B cell (primary cell): Measurements from ENCODE around the gene ELOVL6. TPM values are rescaled to one million over a fixed set of nuclear protein-coding genes. Genes with fewer than 3 reads are reported as not detected.

Source experiments
- ATAC-seq: fragments of 200-7000 bp; cut with Tn5 transposase; one replicate; pipeline ENCODE4 v1.10.0; 2021; ENCODE audit warnings: low read depth, mild to moderate bottlenecking, moderate number of reproducible peaks, moderate library complexity
- CTCF ChIA-PET: fragments of 350-600 bp; sonication (Branson Sonifier 250); formaldehyde crosslinking; loops from one replicate; lab custom pipeline; 2021; ENCODE audit warnings: antibody characterized with exemption, inconsistent platforms; lab: Charles Lee
- POLR2A ChIA-PET: fragments of 350-600 bp; sonication (Branson Sonifier 250); formaldehyde crosslinking; loops from one replicate; lab custom pipeline; 2021; ENCODE audit warnings: antibody characterized with exemption; lab: Charles Lee
- DNase-seq: peaks from one replicate; pipeline ENCODE4 v3.0.0; 2013
- H2AFZ ChIP-seq: 2 replicates; pipeline ENCODE4 v1.6.1; 2012; ENCODE audit warnings: mild to moderate bottlenecking, low read depth, low read length; ENCODE audit not compliant: insufficient read depth, poor library complexity, severe bottlenecking
- H3K27ac ChIP-seq, 2 donors: 1 replicate in 1 of 2; 2 replicates in 1 of 2; pipeline ENCODE4 v1.5.1; 2012 to 2013; ENCODE audit warnings: low read length in 2 of 2, mild to moderate bottlenecking in 2 of 2, moderate library complexity in 1 of 2
- H3K27me3 ChIP-seq, 4 experiments: fragments of 200-600 bp in 1 of 4; sonication (generic) in 1 of 4; replicated peaks in 1 of 4; 1 replicate in 2 of 4; 2 replicates in 2 of 4; pipeline versions ENCODE4 v1.6.1 to v1.7.0; 2013 to 2016; ENCODE audit warnings: low read length in 3 of 4, mild to moderate bottlenecking in 2 of 4, mixed read lengths in 1 of 4, moderate library complexity in 1 of 4; ENCODE audit not compliant: insufficient read depth in 4 of 4, control insufficient read depth in 3 of 4; ENCODE audit errors: control extremely low read depth in 1 of 4
- H3K36me3 ChIP-seq, 2 experiments: replicated peaks in 1 of 2; 1 replicate in 1 of 2; 2 replicates in 1 of 2; pipeline versions ENCODE4 v1.6.1 to v1.7.1; 2013; ENCODE audit warnings: low read length in 1 of 2; ENCODE audit not compliant: insufficient read depth in 2 of 2, control insufficient read depth in 1 of 2; ENCODE audit errors: control extremely low read depth in 1 of 2, extremely low read depth in 1 of 2
- H3K4me1 ChIP-seq, 2 donors: fragments of 200-600 bp in 1 of 2; sonication (generic) in 1 of 2; 1 replicate in 1 of 2; 2 replicates in 1 of 2; pipeline versions ENCODE4 v1.5.1 to v1.6.1; 2013 to 2017; ENCODE audit warnings: low read length in 2 of 2; ENCODE audit not compliant: control insufficient read depth in 2 of 2, insufficient read depth in 2 of 2
- H3K4me2 ChIP-seq: replicated peaks from 2 replicates; pipeline ENCODE3; 2012; ENCODE audit warnings: mild to moderate bottlenecking, low read depth, low read length; ENCODE audit not compliant: poor library complexity, severe bottlenecking
- H3K4me3 ChIP-seq, 5 experiments: fragments of 200-600 bp in 1 of 5; sonication (generic) in 1 of 5; 1 replicate in 3 of 5; 2 replicates in 2 of 5; pipeline versions ENCODE4 v1.5.1 to v1.7.0; 2011 to 2016; ENCODE audit warnings: low read length in 4 of 5, mild to moderate bottlenecking in 4 of 5, low read depth in 2 of 5, control low read depth in 1 of 5, moderate library complexity in 1 of 5; ENCODE audit not compliant: insufficient read depth in 1 of 5; ENCODE audit errors: control extremely low read depth in 1 of 5, extremely low read depth in 1 of 5
- H3K79me2 ChIP-seq: fragments of 200-600 bp; sonication (generic); one replicate; pipeline ENCODE4 v1.6.0; 2016; ENCODE audit warnings: low read length; ENCODE audit not compliant: control insufficient read depth, insufficient read depth
- H3K9ac ChIP-seq: fragments of 200-600 bp; sonication (generic); 2 replicates; pipeline ENCODE4 v1.6.1; 2017; ENCODE audit warnings: mild to moderate bottlenecking, low read length, moderate library complexity
- H3K9me3 ChIP-seq, 3 donors: one replicate each; pipeline versions ENCODE4 v1.6.1 to v1.7.1; 2013; ENCODE audit warnings: low read length in 2 of 3; ENCODE audit not compliant: control insufficient read depth in 2 of 3, insufficient read depth in 1 of 3; ENCODE audit errors: control extremely low read depth in 1 of 3
- H4K20me1 ChIP-seq: 2 replicates; pipeline ENCODE4 v1.6.0; 2012; ENCODE audit warnings: mild to moderate bottlenecking, low read length; ENCODE audit not compliant: insufficient read depth, control insufficient read depth, poor library complexity, severe bottlenecking
- H3K27ac Mint-ChIP-seq: one replicate; pipeline ENCODE4 v1.8.0; 2021; ENCODE audit warnings: mixed read lengths
- H3K27me3 Mint-ChIP-seq: one replicate; pipeline ENCODE4 v1.8.0; 2021; ENCODE audit warnings: mixed read lengths
- H3K4me1 Mint-ChIP-seq: one replicate; pipeline ENCODE4 v1.8.0; 2021; ENCODE audit warnings: mixed read lengths
- H3K4me3 Mint-ChIP-seq: one replicate; pipeline ENCODE4 v1.8.0; 2021; ENCODE audit warnings: mixed read lengths
- H3K9me3 Mint-ChIP-seq: one replicate; pipeline ENCODE4 v1.8.0; 2022; ENCODE audit warnings: mixed read lengths; ENCODE audit not compliant: insufficient read depth
- CTCF ChIP-seq: fragments of 200-600 bp; IDR thresholded peaks from one replicate; pipeline ENCODE4 v1.8.0; 2022; ENCODE audit warnings: antibody characterized with exemption, mild to moderate bottlenecking
- EZH2 ChIP-seq: IDR thresholded peaks from 2 replicates; pipeline ENCODE4 v1.6.1; 2012; ENCODE audit warnings: borderline replicate concordance, low read depth, mild to moderate bottlenecking, moderate library complexity, low read length; ENCODE audit not compliant: insufficient read depth, poor library complexity, severe bottlenecking
- whole genome bisulfite sequencing: methylation state at CpG from one replicate; pipeline ENCODE4 v1.1.5; 2013; ENCODE audit warnings: missing lambda C conversion rate; ENCODE audit not compliant: insufficient coverage; 5-methylcytosine and 5-hydroxymethylcytosine counted together
- intact Hi-C: fragments of 100-400 bp; cut with micrococcal nuclease; formaldehyde crosslinking; loops from one replicate; pipeline ENCODE4 v1.10.0; 2022
- polyA plus RNA-seq: library from polyadenylated mRNA; depleted of rRNA; stranded (reverse); fragments of >200 nt; gene quantifications from 2 replicates; pipeline ENCODE4 v1.2.3, GENCODE V29; 2012
- total RNA-seq, 2 donors: library from RNA; stranded (reverse); fragments of 120-200 nt in 1 of 2; gene quantifications; 1 replicate in 1 of 2; 2 replicates in 1 of 2; pipeline versions ENCODE4 v1.2.3 to v1.2.4, GENCODE V29; 2013 to 2022

Gene ELOVL6
- total and polyA plus RNA-seq, 2 donors (not counting 1 experiment from before 2014, with no cell fraction given): 0.10 to 0.22 TPM

- ATAC-seq (no peak), DNase-seq (no peak)
- Histone ChIP-seq H3K36me3 (no peaks in the 10 kb centered on the region), H3K4me3 (no peak overlapping the region), H3K27ac (no peak overlapping the region), H3K79me2 (no peaks in the 10 kb centered on the region), H3K9me3 (no peaks in the 10 kb centered on the region), H3K4me2 (no peak overlapping the region), H3K4me1 (peaks cover 6 to 8% of the 10 kb centered on the region in 2 donors), H3K9ac (no peak overlapping the region), H2AFZ (no peak overlapping the region), H3K27me3 (no peaks in the 10 kb centered on the region), H4K20me1 (no peaks in the 10 kb centered on the region)
- no peaks in the 10 kb centered on the region for H3K9me3 Mint-ChIP-seq
- CTCF ChIA-PET: interaction anchor here (2.8 kb wide), 1 partner anchor 9 kb away, joined by 14 read pairs; no protein-coding TSS in a partner anchor
- no CpG with 5 or more reads among the region's 1 CpG for WGBS
- no peak overlapping the region for H3K27ac Mint-ChIP-seq
- TF ChIP-seq CTCF (no peak), EZH2 (no peak)
- POLR2A ChIA-PET: no interaction called here
- intact Hi-C loops: no loop called here
- no peaks in the 10 kb centered on the region for H3K27me3 Mint-ChIP-seq
- H3K4me1 Mint-ChIP-seq: peaks cover 10% of the 10 kb centered on the region
- no peak overlapping the region for H3K4me3 Mint-ChIP-seq
Observed at GRCh38 chr4:110058677-110059076, 139.7 kb downstream of the ELOVL6 start.

GRCh38 chr4:110055158-110055768 is 143.2 kb downstream of the ELOVL6 start:
- H3K4me3 ChIP-seq: no peak overlapping the region
- H3K4me3 Mint-ChIP-seq: no peak overlapping the region
- H3K79me2 ChIP-seq: no peaks in the 10 kb centered on the region
- no peak overlapping the region for H3K9ac ChIP-seq
- no peak for DNase-seq
- WGBS: 39% methylated on average over 3 of the region's 3 CpGs
- intact Hi-C loops: no loop called here
- no peak for TF ChIP-seq EZH2
- TF ChIP-seq CTCF: no peak
- H3K4me1 ChIP-seq: peaks cover 6 to 8% of the 10 kb centered on the region in 2 donors
- ChIA-PET POLR2A (no interaction called here), CTCF (interaction anchor here (0.7 to 1.0 kb wide), 4 partner anchors 12 to 463 kb away, joined by 3 to 4 read pairs (median 4); no protein-coding TSS in a partner anchor)
- H3K27me3 Mint-ChIP-seq: no peaks in the 10 kb centered on the region
- H3K27me3 ChIP-seq: no peaks in the 10 kb centered on the region
- H3K9me3 ChIP-seq: no peaks in the 10 kb centered on the region
- H3K27ac Mint-ChIP-seq: no peak overlapping the region
- peaks cover 10% of the 10 kb centered on the region for H3K4me1 Mint-ChIP-seq
- H3K36me3 ChIP-seq: no peaks in the 10 kb centered on the region
- no peak overlapping the region for H2AFZ ChIP-seq
- no peak overlapping the region for H3K27ac ChIP-seq
- no peaks in the 10 kb centered on the region for H3K9me3 Mint-ChIP-seq
- H4K20me1 ChIP-seq: no peaks in the 10 kb centered on the region
- H3K4me2 ChIP-seq: no peak overlapping the region
- ATAC-seq: no peak
